IMR-90 (cell line): ENCODE data around the gene ARHGEF4. TPM values are rescaled to one million over a fixed set of nuclear protein-coding genes. Genes with fewer than 3 reads are reported as not detected.

Experiments
- ATAC-seq: fragments of 200-7000 bp; cut with Tn5 transposase; 2 replicates; pipeline ENCODE4 v1.9.1; 2020; ENCODE audit warnings: low read depth, mild to moderate bottlenecking, moderate library complexity
- BruUV-seq: library from RNA; stranded (reverse); fragments of 400-500 nt; replicated peaks from 2 replicates; lab custom pipeline; 2021; lab: Mats Ljungman, UMichigan
- CTCF ChIA-PET: fragments of 300-600 bp; formaldehyde crosslinking; extraction: SDS; loops from one replicate; lab custom pipeline; 2021; ENCODE audit warnings: antibody characterized with exemption; lab: Yijun Ruan, JAX
- POLR2A ChIA-PET: fragments of 300-600 bp; sonication (Branson Sonifier 250); formaldehyde crosslinking; loops from one replicate; lab custom pipeline; 2022; ENCODE audit warnings: antibody characterized with exemption; ENCODE audit not compliant: unreplicated experiment; lab: Charles Lee
- DNase-seq: peaks from one replicate; pipeline ENCODE4 v3.0.0; 2013
- H2AFZ ChIP-seq: replicated peaks from 2 replicates; pipeline ENCODE3; 2013; ENCODE audit warnings: low read length, mild to moderate bottlenecking; ENCODE audit not compliant: poor library complexity
- H2AK5ac ChIP-seq: 2 replicates; pipeline ENCODE4 v1.6.1; 2013; ENCODE audit warnings: low read depth, low read length, inconsistent platforms
- H2AK9ac ChIP-seq: replicated peaks from 2 replicates; pipeline ENCODE3; 2013; ENCODE audit warnings: mild to moderate bottlenecking, low read depth, low read length, moderate library complexity; ENCODE audit not compliant: poor library complexity
- H2BK120ac ChIP-seq: 2 replicates; pipeline ENCODE4 v1.6.1; 2013; ENCODE audit warnings: low read depth, low read length, inconsistent platforms
- H2BK15ac ChIP-seq: 3 replicates; pipeline ENCODE4 v1.6.1; 2013; ENCODE audit warnings: low read depth, low read length, inconsistent platforms
- H2BK20ac ChIP-seq: 2 replicates; pipeline ENCODE4 v1.6.1; 2013; ENCODE audit warnings: low read depth, mild to moderate bottlenecking, inconsistent platforms, low read length, moderate library complexity
- H2BK5ac ChIP-seq: 2 replicates; pipeline ENCODE4 v1.6.1; 2013; ENCODE audit warnings: mild to moderate bottlenecking, low read depth, low read length, inconsistent platforms; ENCODE audit not compliant: poor library complexity, severe bottlenecking
- H3K14ac ChIP-seq: replicated peaks from 2 replicates; pipeline ENCODE4 v1.6.1; 2013; ENCODE audit warnings: low read depth, low read length, inconsistent platforms
- H3K18ac ChIP-seq: 2 replicates; pipeline ENCODE4 v1.6.1; 2013; ENCODE audit warnings: low read depth, low read length, control low read depth
- H3K23ac ChIP-seq: 2 replicates; pipeline ENCODE4 v1.6.1; 2013; ENCODE audit warnings: low read depth, low read length, inconsistent platforms
- H3K27ac ChIP-seq: 2 replicates; pipeline ENCODE4 v1.5.1; 2013; ENCODE audit warnings: mild to moderate bottlenecking, control low read depth, low read length; ENCODE audit not compliant: insufficient read depth
- H3K27me3 ChIP-seq: 2 replicates; pipeline ENCODE4 v1.6.1; 2013; ENCODE audit warnings: low read length; ENCODE audit not compliant: control insufficient read depth, insufficient read depth
- H3K36me3 ChIP-seq: 2 replicates; pipeline ENCODE4 v1.6.1; 2013; ENCODE audit warnings: low read length, mixed read lengths; ENCODE audit not compliant: control insufficient read depth, insufficient read depth
- H3K4ac ChIP-seq: 2 replicates; pipeline ENCODE4 v1.6.1; 2013; ENCODE audit warnings: low read depth, low read length, inconsistent platforms
- H3K4me1 ChIP-seq: 2 replicates; pipeline ENCODE4 v1.6.1; 2013; ENCODE audit warnings: low read length, mixed read lengths; ENCODE audit not compliant: control insufficient read depth, insufficient read depth
- H3K4me2 ChIP-seq: 2 replicates; pipeline ENCODE4 v1.6.1; 2013; ENCODE audit warnings: low read depth, mild to moderate bottlenecking, control low read depth, low read length, moderate library complexity
- H3K4me3 ChIP-seq: 2 replicates; pipeline ENCODE4 v1.5.1; 2013; ENCODE audit warnings: low read depth, mild to moderate bottlenecking, control low read depth, low read length, moderate library complexity; ENCODE audit not compliant: insufficient read depth
- H3K56ac ChIP-seq: 2 replicates; pipeline ENCODE4 v1.6.1; 2013; ENCODE audit warnings: low read length, inconsistent platforms; ENCODE audit not compliant: insufficient read depth; ENCODE audit errors: extremely low read depth
- H3K79me1 ChIP-seq, 2 experiments: 2 replicates each; pipeline ENCODE4 v1.6.1; 2013; ENCODE audit warnings: low read length in 2 of 2, inconsistent platforms in 1 of 2, low read depth in 1 of 2
- H3K9ac ChIP-seq: 2 replicates; pipeline ENCODE4 v1.6.1; 2013; ENCODE audit warnings: low read depth, low read length, control low read depth
- H3K9me1 ChIP-seq: 2 replicates; pipeline ENCODE4 v1.6.1; 2013; ENCODE audit warnings: low read length, inconsistent platforms; ENCODE audit not compliant: insufficient read depth
- H3K9me3 ChIP-seq: 2 replicates; pipeline ENCODE4 v1.6.1; 2013; ENCODE audit warnings: low read length; ENCODE audit not compliant: control insufficient read depth, insufficient read depth
- H4K20me1 ChIP-seq: 2 replicates; pipeline ENCODE4 v1.6.1; 2013; ENCODE audit warnings: low read length, inconsistent platforms; ENCODE audit not compliant: insufficient read depth
- H4K5ac ChIP-seq: 2 replicates; pipeline ENCODE4 v1.6.1; 2013; ENCODE audit warnings: mild to moderate bottlenecking, low read depth, low read length, control low read depth
- H4K8ac ChIP-seq, 2 experiments: 2 replicates each; pipeline ENCODE4 v1.6.1; 2013; ENCODE audit warnings: low read depth in 2 of 2, low read length in 2 of 2, control low read depth in 1 of 2, inconsistent platforms in 1 of 2
- H4K91ac ChIP-seq: 2 replicates; pipeline ENCODE4 v1.6.1; 2013; ENCODE audit warnings: low read depth, low read length, inconsistent platforms; ENCODE audit not compliant: insufficient read depth
- MAZ ChIP-seq: IDR thresholded peaks from 2 replicates; pipeline ENCODE4 v1.6.1; 2012; ENCODE audit warnings: low read depth, mild to moderate bottlenecking, low read length, improper control_type of control experiment, moderate library complexity, borderline replicate concordance
- RCOR1 ChIP-seq: IDR thresholded peaks from 2 replicates; pipeline ENCODE4 v1.6.1; 2012; ENCODE audit warnings: mild to moderate bottlenecking, low read length, improper control_type of control experiment; ENCODE audit not compliant: insufficient replicate concordance
- WGBS, 2 experiments: methylation state at CpG; one replicate each; pipeline versions ENCODE4 v1.1.5 to v1.1.7; 2013; ENCODE audit warnings: missing lambda C conversion rate in 2 of 2; ENCODE audit not compliant: insufficient read length in 1 of 2; ENCODE audit errors: extremely low coverage in 2 of 2; 5-methylcytosine and 5-hydroxymethylcytosine counted together
- dilution Hi-C: fragments of 300-500 bp; cut with HindIII; formaldehyde crosslinking; loops from one replicate; pipeline ENCODE4 v1.14.3; 2018; ENCODE audit warnings: low sequenced_read_pairs; ENCODE audit not compliant: unreplicated experiment
- in situ Hi-C: fragments of 300-500 bp; cut with MboI; formaldehyde crosslinking; loops from 3 replicates; pipeline ENCODE4 v1.14.3; 2019; ENCODE audit warnings: low sequenced_read_pairs, inconsistent platforms, mixed read lengths
- intact Hi-C: fragments of 100-400 bp; cut with micrococcal nuclease; formaldehyde crosslinking; loops from 2 replicates; pipeline ENCODE4 v1.10.0; 2022
- polyA plus RNA-seq, 3 experiments: library from polyadenylated mRNA; depleted of rRNA; stranded (reverse); fragments of >200 nt; gene quantifications; 2 replicates each; pipeline ENCODE4 v1.2.3, GENCODE V29; 2012; ENCODE audit warnings: low replicate concordance in 1 of 3
- total RNA-seq: library from RNA; depleted of rRNA; stranded (reverse); fragments of >200 nt; gene quantifications from 2 replicates; pipeline ENCODE4 v1.2.3, GENCODE V29; 2012

The ARHGEF4 gene
- total and polyA plus RNA-seq, 2 of the 4 experiments (the other 2 are of a cell fraction): 2.7 to 5.0 TPM

GRCh38 chr2:131042148-131042775 is 205.5 kb downstream of the ARHGEF4 start:
- Histone ChIP-seq H3K4me3 (no peak overlapping the region), H3K79me1 (no peaks in the 10 kb centered on the region), H3K9me1 (no peaks in the 10 kb centered on the region), H2AFZ (no peak overlapping the region), H3K9me3 (no peaks in the 10 kb centered on the region), H3K27ac (no peak overlapping the region), H2AK5ac (no peak overlapping the region), H4K20me1 (peaks cover 5% of the 10 kb centered on the region; the same call in 1 of the 2 replicates), H4K5ac (no peak overlapping the region), H2AK9ac (no peak overlapping the region), H3K4me2 (no peak overlapping the region), H3K56ac (no peak overlapping the region), H2BK5ac (no peak overlapping the region), H3K27me3 (peaks cover 11% of the 10 kb centered on the region; the same call in 1 of the 2 replicates), H3K23ac (no peak overlapping the region), H3K36me3 (peaks cover 9% of the 10 kb centered on the region), H4K8ac (no peak overlapping the region), H2BK20ac (no peak overlapping the region), H2BK15ac (no peak overlapping the region), H3K14ac (no peak overlapping the region), H3K18ac (no peak overlapping the region), H3K4me1 (no peaks in the 10 kb centered on the region), H4K91ac (no peak overlapping the region), H3K4ac (no peak overlapping the region), H3K9ac (no peak overlapping the region), H2BK120ac (no peak overlapping the region)
- no peak for ATAC-seq
- 90% methylated on average over 2 of the region's 7 CpGs; no CpG with 5 or more reads in 1 of the 2 experiments for WGBS, 2 experiments
- in situ Hi-C loops (no loop called here), intact Hi-C loops (no loop called here), dilution Hi-C loops (no loop called here)
- DNase-seq: no peak
- ChIA-PET CTCF (no interaction called here), POLR2A (no interaction called here)
- no peak for TF ChIP-seq RCOR1
- no peak for TF ChIP-seq MAZ
- BruUV-seq: no TSS peak
